Natural killer cell (primary cell): Measurements from ENCODE around the gene DVL3. TPM values are rescaled to one million over a fixed set of nuclear protein-coding genes. Genes with fewer than 3 reads are reported as not detected.
A peak's percentile ranks its signal among the peaks of the same experiment; 100 is the strongest.

Source experiments
- ATAC-seq, 3 donors: fragments of 150-1000 bp in 2 of 3; fragments of 200-7000 bp in 1 of 3; cut with Tn5 transposase; 1 replicate in 1 of 3; 2 replicates in 2 of 3; pipeline ENCODE4 v1.10.0; 2021; ENCODE audit warnings: mild to moderate bottlenecking in 2 of 3, moderate library complexity in 2 of 3
- DNase-seq, 2 donors: peaks; one replicate each; pipeline versions ENCODE4 v3.0.0 to v3.0.0-alpha.2; 2013 to 2021; ENCODE audit warnings: mixed read lengths in 1 of 2
- H3K27ac ChIP-seq: one replicate; pipeline ENCODE4 v1.5.1; 2013; ENCODE audit warnings: mild to moderate bottlenecking, low read length
- H3K27me3 ChIP-seq: one replicate; pipeline ENCODE4 v1.6.1; 2013; ENCODE audit warnings: low read length; ENCODE audit not compliant: control insufficient read depth, insufficient read depth
- H3K36me3 ChIP-seq: one replicate; pipeline ENCODE4 v1.6.1; 2013; ENCODE audit warnings: low read length; ENCODE audit not compliant: control insufficient read depth, insufficient read depth
- H3K4me1 ChIP-seq: one replicate; pipeline ENCODE4 v1.6.1; 2013; ENCODE audit warnings: low read length; ENCODE audit not compliant: control insufficient read depth, insufficient read depth
- H3K4me3 ChIP-seq: one replicate; pipeline ENCODE4 v1.5.1; 2013; ENCODE audit warnings: low read length
- H3K9me3 ChIP-seq: one replicate; pipeline ENCODE4 v1.6.1; 2013; ENCODE audit warnings: low read length; ENCODE audit not compliant: control insufficient read depth, insufficient read depth
- H3K27ac Mint-ChIP-seq, 2 donors: one replicate each; pipeline ENCODE4 v1.8.0; 2022; ENCODE audit warnings: mild to moderate bottlenecking in 2 of 2, mixed read lengths in 2 of 2, moderate library complexity in 1 of 2
- H3K27me3 Mint-ChIP-seq, 2 donors: one replicate each; pipeline ENCODE4 v1.8.0; 2022; ENCODE audit warnings: low read depth in 2 of 2, mixed read lengths in 2 of 2
- H3K36me3 Mint-ChIP-seq: one replicate; pipeline ENCODE4 v1.8.0; 2022; ENCODE audit warnings: mixed read lengths
- H3K4me1 Mint-ChIP-seq, 2 donors: one replicate each; pipeline ENCODE4 v1.8.0; 2022; ENCODE audit warnings: mixed read lengths in 2 of 2
- H3K4me3 Mint-ChIP-seq: one replicate; pipeline ENCODE4 v1.8.0; 2022; ENCODE audit warnings: mild to moderate bottlenecking, moderate library complexity, mixed read lengths
- H3K9me3 Mint-ChIP-seq, 2 donors: one replicate each; pipeline ENCODE4 v1.8.0; 2022; ENCODE audit warnings: mixed read lengths in 2 of 2
- CTCF ChIP-seq: fragments of 200-600 bp; IDR thresholded peaks from one replicate; pipeline ENCODE4 v1.8.0; 2022; ENCODE audit warnings: antibody characterized with exemption
- WGBS: methylation state at CpG from one replicate; pipeline ENCODE4 v1.1.7; 2013; ENCODE audit warnings: missing lambda C conversion rate; ENCODE audit not compliant: insufficient coverage; 5-methylcytosine and 5-hydroxymethylcytosine counted together
- intact Hi-C: fragments of 100-400 bp; cut with micrococcal nuclease; formaldehyde crosslinking; loops from one replicate; pipeline ENCODE4 v1.14.2; 2022
- total RNA-seq, 4 donors: library from RNA; stranded (reverse); fragments of 120-200 nt in 1 of 4; gene quantifications; one replicate each; pipeline versions ENCODE4 v1.2.3 to v1.2.4, GENCODE V29; 2013 to 2022

Gene DVL3
- total RNA-seq, 3 donors from 2014 or later (not counting 1 experiment from before 2014, with no cell fraction given) = 59.1 to 77.5 (median 59.7) TPM

GRCh38 chr3:184135911-184136260, 19.3 kb upstream of the DVL3 start:
- H3K36me3 ChIP-seq = peaks cover 12% of the 10 kb centered on the region
- no peak for TF ChIP-seq CTCF
- no peaks in the 10 kb centered on the region for H3K36me3 Mint-ChIP-seq
- ATAC-seq (no peak), DNase-seq (no peak)
- peak overlapping the region; percentile 87 for H3K27ac ChIP-seq
- H3K27me3 Mint-ChIP-seq = no peaks in the 10 kb centered on the region
- H3K27me3 ChIP-seq = no peaks in the 10 kb centered on the region
- H3K4me3 ChIP-seq = peak overlapping the region; percentile 97
- H3K9me3 ChIP-seq = no peaks in the 10 kb centered on the region
- H3K4me1 Mint-ChIP-seq = peaks cover 48 to 54% of the 10 kb centered on the region in 2 donors
- no peaks in the 10 kb centered on the region for H3K9me3 Mint-ChIP-seq
- H3K4me1 ChIP-seq = peaks cover 18% of the 10 kb centered on the region
- H3K27ac Mint-ChIP-seq = peak overlapping the region; percentile 93
- H3K4me3 Mint-ChIP-seq = peak overlapping the region; percentile 99
- 8% methylated on average over 9 of the region's 9 CpGs for whole genome bisulfite sequencing
- intact Hi-C loops = loop anchor here (2.0 to 10.0 kb wide), 2 partner anchors 19 to 109 kb away; partner anchors contain the start of genes ALG3, DVL3 and EEF1AKMT4

- WGBS = 97% methylated on average over 10 of the region's 10 CpGs
- Histone ChIP-seq H3K36me3 (peaks cover 58% of the 10 kb centered on the region), H3K27me3 (no peaks in the 10 kb centered on the region), H3K4me3 (no peak overlapping the region), H3K9me3 (no peaks in the 10 kb centered on the region), H3K4me1 (peaks cover 11% of the 10 kb centered on the region), H3K27ac (no peak overlapping the region)
- intact Hi-C loops = no loop called here
- no peak overlapping the region for H3K27ac Mint-ChIP-seq
- H3K36me3 Mint-ChIP-seq = no peaks in the 10 kb centered on the region
- H3K27me3 Mint-ChIP-seq = no peaks in the 10 kb centered on the region
- ATAC-seq = no peak
- peaks cover 26 to 33% of the 10 kb centered on the region in 2 donors for H3K4me1 Mint-ChIP-seq
- no peaks in the 10 kb centered on the region for H3K9me3 Mint-ChIP-seq
- no peak for DNase-seq
- no peak for TF ChIP-seq CTCF
- H3K4me3 Mint-ChIP-seq = no peak overlapping the region
Measured at GRCh38 chr3:184140436-184140835, 14.7 kb upstream of the DVL3 start.

- H3K4me1 Mint-ChIP-seq = peaks cover 9 to 15% of the 10 kb centered on the region in 2 donors
- H3K4me3 Mint-ChIP-seq = no peak overlapping the region
- peak overlapping the region in 1 of 2 donors; percentile 70 for H3K27ac Mint-ChIP-seq
- no peak for TF ChIP-seq CTCF
- Histone ChIP-seq H3K4me1 (no peaks in the 10 kb centered on the region), H3K9me3 (no peaks in the 10 kb centered on the region), H3K27me3 (no peaks in the 10 kb centered on the region), H3K36me3 (peaks cover 66% of the 10 kb centered on the region), H3K27ac (no peak overlapping the region), H3K4me3 (no peak overlapping the region)
- ATAC-seq = no peak
- WGBS = 96% methylated on average over 7 of the region's 7 CpGs
- H3K36me3 Mint-ChIP-seq = no peaks in the 10 kb centered on the region
- no peak for DNase-seq
- no peaks in the 10 kb centered on the region for H3K27me3 Mint-ChIP-seq
- intact Hi-C loops = no loop called here
- no peaks in the 10 kb centered on the region for H3K9me3 Mint-ChIP-seq
Measured at GRCh38 chr3:184142199-184142598, 13.0 kb upstream of the DVL3 start.

GRCh38 chr3:184143327-184143726, 11.8 kb upstream of the DVL3 start:
- Histone ChIP-seq H3K9me3 (no peaks in the 10 kb centered on the region), H3K36me3 (peaks cover 66% of the 10 kb centered on the region), H3K4me3 (no peak overlapping the region), H3K27me3 (no peaks in the 10 kb centered on the region), H3K4me1 (no peaks in the 10 kb centered on the region), H3K27ac (no peak overlapping the region)
- no peak overlapping the region for H3K27ac Mint-ChIP-seq
- ATAC-seq (no peak), DNase-seq (no peak)
- H3K4me3 Mint-ChIP-seq = no peak overlapping the region
- no peaks in the 10 kb centered on the region for H3K9me3 Mint-ChIP-seq
- TF ChIP-seq CTCF = no peak
- H3K27me3 Mint-ChIP-seq = no peaks in the 10 kb centered on the region
- no peaks in the 10 kb centered on the region for H3K36me3 Mint-ChIP-seq
- intact Hi-C loops = no loop called here
- peaks cover 0 to 6% of the 10 kb centered on the region in 2 donors for H3K4me1 Mint-ChIP-seq
- WGBS = 88% methylated on average over 3 of the region's 3 CpGs
